HG03135 (cell line): Measurements from ENCODE around the gene SMG6.
"Not testable (repeated sequence)": the region's sequence is repeated elsewhere in the genome, so short reads cannot be mapped to it uniquely, and the experiment has no call there.

ENCODE experiments used
- ATAC-seq: cut with Tn5 transposase; IDR thresholded peaks from one replicate; pipeline ENCODE4 v1.9.1; 2021; ENCODE audit warnings: mild to moderate bottlenecking, moderate library complexity; ENCODE audit not compliant: unreplicated experiment

Gene SMG6

DNA sequence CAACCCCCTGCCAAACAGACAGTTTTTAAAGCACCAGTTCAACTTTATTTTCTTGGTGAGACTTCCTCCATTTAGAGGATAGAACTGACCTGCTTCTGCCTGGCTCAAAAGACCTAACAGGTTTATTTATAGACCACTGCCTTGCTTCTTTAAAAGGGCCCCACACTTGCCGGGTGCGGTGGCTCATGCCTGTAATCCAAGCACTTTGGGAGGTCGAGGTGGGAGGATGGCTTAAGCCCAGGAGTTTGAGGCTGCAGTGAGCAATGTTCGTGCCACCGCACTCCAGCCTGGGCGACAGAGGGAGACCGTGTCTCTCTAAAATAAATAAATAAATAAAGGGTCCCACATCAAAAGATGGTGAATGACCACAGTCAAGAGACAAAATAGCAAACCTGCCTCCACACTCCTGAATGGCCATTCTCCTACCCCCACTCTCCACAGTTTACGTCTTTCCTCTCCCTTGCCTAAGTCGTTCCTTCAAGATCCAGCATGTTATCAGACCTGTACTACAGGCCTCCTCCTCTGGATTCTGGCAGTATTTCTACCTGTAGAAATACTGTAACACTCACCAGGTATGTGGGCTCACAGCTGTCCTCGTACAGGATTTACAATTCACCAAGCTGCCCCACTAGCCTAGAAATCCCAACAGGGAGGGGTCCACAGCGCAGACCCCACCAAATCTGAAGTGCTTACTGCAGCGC is 95.6 kb downstream of the SMG6 start:
- ATAC-seq, result no peak

DNA sequence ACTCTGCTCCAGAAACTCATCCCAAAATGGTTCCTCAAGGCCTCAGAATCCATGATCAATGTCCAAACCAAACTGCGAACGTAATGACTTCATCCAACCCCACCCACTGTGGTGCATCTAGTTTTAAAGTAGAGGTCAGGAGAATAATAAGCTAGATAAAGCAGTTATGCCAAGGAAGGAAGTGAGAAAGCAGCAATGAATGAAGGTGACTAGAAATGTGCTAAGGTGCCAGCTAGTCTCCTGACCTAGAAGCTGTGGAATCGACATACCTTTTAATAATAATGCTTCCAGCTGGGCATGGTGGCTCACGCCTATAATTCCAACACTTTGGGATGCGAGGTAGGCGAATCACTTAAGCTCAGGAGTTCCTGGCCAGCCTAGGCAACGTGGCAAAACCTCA is 99.2 kb downstream of the SMG6 start:
- no peak for ATAC-seq

DNA sequence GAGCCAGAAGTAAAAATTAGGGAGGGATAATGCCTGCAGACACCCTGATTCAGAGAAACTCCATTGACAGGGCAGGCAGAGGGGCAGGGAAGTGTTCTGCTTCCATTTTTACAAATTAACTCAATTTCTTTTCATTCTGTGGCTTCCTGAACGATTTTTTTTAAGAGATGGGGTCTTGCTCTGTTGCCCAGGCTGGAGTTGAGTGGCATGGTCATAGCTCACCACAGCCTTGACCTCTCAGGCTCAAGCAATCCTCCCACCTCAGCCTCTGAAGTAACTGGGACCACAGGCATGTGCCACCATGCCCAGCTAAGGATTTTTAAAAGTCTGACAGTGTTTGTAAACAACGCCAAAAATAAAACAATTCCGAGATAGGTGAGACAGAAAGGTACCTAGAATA is 99.8 kb downstream of the SMG6 start:
- no peak for ATAC-seq

DNA sequence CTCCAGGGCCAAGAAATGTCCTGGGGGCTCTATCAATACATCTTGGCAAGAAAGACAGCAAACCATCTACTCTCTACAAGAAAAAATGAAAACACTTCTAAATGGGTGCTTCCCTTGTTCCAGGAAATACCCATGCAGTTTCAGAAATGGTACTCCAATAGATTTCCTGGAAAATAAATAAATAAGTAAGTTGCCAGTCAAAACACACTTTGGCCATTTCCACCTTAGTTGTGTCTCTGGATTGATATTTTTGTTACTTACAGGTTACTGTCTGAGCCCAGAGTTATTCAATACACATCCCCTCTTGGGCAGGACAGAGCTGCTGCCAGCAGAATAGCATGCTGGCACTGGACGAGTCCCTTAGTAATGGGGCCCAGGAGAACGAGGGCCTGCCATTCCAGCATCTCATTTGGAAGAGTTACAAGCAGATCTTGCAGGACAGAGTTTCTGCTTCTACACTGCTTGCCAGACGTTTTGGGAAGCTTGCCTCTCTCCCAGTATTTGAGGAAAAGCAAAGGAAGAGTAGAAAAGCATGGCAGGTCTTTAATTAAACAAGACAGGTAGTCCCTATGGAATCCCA is 100.5 kb downstream of the SMG6 start:
- no peak for ATAC-seq

DNA sequence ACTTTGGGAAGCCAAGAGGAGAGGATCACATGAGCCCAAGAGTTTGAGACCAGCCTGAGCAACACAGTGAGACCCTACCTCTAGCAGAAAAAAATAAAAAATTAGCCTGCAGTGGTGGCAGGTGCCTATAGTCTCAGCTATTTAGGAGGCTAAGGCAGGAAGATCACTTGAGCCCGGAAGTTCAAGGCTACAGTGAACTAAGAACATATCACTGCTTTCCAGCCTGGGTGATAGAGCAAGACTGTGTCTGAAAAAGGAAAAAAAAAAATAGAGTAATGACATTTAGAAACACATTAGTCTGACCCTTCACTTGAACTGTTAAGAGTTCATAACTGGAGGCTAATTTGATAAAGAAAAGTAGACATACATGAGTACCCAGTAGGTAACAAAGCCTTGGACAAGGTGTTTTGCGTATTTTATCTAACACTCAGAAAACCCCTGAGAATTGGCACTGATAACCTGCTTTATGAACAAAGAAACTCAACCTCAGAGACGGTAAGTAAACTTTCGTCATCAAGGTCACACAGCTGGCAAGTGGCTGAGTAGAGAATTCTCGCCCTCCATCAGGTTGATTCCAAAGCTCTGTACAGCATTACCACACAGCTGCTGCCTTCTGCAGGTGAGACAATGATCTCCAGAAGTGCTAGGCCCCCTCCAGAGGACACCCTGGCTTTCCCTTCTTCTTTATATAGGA is 101.1 kb downstream of the SMG6 start:
- no peak for ATAC-seq

DNA sequence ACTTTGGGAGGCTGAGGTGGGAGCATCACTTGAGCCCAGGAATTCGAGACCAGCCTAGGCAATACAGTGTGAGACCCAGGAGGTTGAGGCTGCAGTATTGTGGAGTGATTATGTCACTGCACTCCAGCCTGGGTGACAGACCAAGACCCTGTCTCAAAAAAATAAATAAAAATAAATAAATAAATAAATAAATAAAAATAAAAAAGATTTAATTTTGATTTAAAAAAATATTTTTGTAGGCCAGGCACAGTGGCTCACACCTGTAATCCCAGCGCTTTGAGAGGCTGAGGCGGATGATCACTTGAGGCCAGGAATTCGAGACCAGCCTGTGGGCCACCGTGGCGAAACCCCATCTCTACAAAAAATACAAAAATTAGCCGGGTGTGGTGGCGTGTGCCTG is 104.2 kb downstream of the SMG6 start:
- ATAC-seq, result not testable (repeated sequence)

DNA sequence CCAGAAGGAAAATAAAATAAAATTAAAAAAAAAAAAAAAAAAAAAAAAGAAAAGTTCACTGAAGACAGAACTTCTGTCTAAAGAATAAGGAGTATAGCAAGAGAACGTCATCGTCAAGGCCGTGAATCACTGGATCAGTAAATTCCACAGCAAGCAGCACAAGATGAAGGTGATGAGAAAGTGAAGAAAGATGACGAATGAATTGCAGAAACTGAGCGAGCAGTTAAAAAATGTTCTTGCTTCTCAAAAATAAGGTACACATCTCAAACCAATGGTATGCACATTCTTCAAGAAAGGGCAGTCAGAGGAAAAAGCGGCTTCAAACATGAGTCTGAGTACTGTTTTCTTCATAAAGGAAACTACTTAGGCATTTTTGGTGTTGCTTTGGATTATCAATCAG is 104.7 kb downstream of the SMG6 start:
- no peak for ATAC-seq

DNA sequence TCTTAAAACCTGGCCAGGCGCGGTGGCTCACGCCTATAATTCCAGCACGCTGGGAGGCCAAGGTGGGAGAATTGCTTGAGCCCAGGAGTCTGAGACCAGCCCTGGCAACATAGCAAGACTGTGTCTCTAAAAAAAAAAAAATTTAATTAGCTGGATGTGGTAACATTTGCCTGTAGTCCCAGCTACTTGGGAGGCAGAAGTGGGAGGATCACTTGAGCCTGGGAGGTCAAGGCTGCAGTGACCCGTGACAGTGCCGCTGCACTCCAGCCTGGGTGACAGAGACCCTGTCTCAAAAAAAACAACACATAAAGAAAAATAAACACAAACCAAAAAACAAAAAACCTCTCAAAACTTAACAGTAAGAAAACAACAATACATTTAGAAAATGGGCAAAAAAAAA is 106.3 kb downstream of the SMG6 start:
- ATAC-seq, result no peak

DNA sequence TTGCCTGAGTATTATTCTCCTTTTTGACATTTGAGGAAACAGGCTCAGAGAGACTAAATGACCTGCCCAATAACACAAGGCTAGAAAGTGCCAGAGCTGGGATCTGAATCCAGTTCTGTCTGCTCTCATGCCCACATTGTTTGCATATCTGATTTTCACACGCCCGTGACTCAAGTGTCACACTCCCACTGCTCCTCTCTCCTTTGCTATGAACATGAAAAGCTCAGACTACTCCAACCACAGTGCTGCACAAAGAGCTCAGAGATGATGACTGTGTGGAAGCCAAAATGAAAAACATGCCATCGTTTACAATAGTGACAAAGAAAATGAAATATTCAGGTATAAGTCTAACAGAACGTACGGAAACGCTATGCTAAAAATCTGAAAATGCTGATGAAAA is 107.9 kb downstream of the SMG6 start:
- no peak for ATAC-seq

DNA sequence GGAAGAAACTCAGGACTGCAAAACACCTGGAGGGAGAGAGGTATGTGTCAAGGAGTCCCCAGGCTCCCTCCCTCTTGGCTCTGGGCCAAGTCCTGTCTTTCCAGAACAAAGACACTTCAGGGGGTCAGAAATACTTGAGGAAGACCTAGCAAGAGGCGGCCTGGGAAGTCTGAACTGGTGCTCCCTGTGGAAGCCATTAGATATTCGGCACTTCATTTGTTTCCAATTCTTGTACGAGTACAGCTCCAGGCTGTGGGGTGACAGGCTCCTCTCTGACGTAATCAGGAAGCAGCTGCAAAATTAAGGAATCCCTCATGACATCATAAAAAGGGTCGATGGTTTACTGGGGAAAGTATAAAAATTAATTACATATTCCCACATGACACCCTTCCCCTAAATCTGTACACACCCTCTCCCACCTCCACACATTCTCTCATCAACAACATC is 108.7 kb downstream of the SMG6 start:
- no peak for ATAC-seq

DNA sequence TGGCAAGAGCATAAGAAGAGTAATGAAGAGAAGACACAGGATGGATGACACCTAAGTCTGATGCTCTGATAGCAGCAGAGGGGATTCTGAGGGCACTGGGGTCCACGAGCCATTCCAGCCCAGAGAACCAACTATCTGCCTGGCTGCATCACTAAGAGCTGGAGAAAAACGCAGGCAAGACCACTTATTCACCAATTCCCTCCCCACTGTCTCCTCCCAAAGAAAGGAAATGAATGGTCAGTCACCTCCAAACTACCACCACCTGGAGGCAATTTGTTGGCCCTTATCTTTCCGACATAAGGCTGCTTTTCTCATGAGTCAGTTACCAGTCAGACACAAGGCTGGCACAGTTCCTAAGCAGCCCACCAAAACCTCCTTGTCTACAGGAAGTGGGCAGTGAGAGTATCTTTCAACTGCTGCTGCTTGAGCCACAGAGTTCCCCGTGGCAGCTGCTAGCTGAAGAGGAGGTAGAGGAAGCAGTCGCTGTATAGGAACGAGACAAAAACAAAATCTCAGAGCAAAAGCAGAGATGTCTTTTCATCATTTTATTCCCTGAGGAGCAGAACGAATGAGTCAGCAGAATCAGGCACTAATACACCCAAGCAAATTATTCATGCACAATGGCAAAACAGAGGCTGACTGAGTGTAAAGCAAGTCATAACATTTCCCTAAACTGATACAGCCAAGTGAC is 111.1 kb downstream of the SMG6 start:
- ATAC-seq, result no peak

DNA sequence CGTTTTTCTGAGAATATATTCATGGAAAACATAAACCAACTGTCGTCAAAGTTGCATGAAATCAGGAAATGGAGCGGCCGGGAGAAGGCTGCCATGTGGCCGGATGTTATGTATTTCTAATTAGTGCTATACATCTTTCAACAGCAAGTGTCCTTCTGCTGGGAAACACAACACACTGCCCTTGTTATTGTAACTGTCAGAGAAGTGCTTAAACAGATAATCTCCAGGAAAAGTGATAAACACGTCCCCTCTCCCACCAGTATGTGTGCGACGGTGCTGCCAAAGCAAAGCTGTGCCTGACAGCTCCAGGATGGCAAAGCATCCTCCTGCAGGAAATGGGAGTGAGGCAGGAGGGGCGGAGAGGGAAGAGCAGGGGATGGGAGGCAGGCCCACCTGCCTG is 111.8 kb downstream of the SMG6 start:
- ATAC-seq, result no peak

DNA sequence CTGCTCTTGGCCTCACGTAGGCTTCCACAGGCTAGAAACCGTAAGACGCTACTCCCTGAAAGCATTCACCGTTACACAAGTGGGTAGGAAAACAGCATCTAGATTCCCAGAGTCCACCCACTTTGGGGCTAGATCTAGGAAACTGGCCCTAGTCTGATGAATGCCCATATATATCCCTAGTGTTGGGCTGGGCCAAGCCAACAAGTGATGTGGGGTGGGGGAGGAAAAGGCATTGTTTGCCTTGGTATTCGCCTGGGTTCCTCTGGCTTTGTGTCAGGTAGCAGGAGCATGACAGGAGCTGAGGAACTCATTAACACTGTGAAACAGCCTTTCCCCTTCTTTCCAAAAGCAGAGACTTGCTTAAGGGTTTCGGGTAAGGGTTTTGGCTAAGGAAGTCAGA is 112.4 kb downstream of the SMG6 start:
- no peak for ATAC-seq

DNA sequence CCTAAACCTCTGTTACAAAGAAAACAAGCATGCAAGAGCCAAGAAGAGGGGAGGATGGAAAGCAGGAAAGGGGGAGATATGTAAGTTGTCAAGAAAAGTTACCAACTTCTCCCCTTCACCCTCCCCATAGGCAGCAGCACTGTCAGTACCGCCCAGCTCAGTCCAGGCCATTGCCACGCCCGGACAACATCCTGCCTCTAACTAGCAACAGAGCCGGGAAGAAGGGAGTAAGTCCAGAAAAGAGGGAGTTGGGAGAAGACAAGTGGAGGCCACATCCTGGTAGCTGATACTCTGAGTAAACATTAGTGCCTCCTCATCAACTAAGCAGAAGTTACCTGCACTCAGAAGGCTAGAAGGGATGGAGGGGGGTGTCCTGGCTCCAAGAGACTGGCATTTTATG is 113.6 kb downstream of the SMG6 start:
- no peak for ATAC-seq

DNA sequence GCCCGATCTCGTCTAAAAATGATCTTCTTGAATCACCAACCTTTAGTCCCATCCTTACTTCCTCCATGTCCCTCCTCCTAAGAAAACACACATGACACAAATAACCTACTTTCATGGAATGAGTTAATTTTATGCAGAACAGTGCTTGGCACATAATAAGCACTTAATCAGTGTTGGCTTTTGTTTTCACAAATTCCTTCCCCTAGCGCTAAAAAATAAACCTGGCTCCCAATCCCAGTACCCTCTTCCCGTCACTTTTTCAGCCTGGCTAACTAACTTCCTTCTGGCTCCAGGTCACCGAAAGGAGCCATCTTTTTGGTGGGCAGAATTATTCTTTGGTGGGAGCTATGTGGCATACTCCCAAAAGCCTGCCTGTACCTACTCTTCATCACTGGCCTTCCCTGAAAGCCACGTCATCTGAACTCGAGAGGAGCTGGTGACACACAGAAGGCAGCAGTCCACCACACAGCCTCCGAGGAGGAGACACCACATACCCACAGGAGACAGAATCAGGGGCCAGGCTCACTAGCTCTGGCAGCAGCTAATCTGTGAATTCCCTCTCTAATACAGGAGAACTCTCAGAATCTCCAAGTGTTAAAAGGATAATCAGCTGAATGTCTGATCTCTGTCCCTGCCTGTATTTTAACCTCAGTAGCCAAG is 114.5 kb downstream of the SMG6 start:
- no peak for ATAC-seq

DNA sequence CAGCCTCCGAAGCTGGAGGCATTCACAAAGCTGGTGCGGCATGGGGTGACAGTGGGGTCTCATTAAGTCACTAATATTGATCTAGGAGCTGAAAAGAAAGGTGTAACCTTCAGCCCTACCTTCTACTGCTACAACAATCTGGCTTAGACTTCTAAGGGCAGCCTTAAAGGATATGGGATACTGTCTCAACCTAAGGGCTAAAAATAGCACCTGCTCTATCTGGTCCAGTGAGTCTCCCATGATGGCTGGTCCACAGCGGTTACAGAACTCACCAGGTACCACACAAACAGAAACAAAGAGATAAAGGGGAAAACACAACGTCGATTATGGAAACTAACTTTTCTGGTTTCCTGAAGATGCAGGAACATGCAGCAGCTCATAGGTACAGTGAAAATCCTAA is 115.8 kb downstream of the SMG6 start:
- no peak for ATAC-seq

DNA sequence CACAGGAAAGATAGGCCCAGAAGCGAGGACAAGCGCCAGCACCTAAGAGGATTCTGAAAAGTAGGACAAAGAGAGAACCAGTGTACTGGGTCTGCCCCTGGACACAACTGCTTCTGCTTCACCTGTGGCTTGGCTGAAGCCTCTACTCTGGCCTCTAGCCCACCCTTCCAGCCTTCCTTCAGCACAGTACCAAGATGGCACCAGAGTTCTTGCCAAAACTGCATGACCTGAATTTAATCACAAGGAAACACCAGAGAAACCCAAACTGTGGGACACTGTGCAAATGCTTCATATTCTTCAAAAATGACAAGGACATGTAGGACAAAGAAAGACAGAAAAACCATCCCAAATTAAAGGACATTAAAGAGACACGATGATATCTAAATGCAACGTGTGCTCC is 116.6 kb downstream of the SMG6 start:
- ATAC-seq, result no peak

DNA sequence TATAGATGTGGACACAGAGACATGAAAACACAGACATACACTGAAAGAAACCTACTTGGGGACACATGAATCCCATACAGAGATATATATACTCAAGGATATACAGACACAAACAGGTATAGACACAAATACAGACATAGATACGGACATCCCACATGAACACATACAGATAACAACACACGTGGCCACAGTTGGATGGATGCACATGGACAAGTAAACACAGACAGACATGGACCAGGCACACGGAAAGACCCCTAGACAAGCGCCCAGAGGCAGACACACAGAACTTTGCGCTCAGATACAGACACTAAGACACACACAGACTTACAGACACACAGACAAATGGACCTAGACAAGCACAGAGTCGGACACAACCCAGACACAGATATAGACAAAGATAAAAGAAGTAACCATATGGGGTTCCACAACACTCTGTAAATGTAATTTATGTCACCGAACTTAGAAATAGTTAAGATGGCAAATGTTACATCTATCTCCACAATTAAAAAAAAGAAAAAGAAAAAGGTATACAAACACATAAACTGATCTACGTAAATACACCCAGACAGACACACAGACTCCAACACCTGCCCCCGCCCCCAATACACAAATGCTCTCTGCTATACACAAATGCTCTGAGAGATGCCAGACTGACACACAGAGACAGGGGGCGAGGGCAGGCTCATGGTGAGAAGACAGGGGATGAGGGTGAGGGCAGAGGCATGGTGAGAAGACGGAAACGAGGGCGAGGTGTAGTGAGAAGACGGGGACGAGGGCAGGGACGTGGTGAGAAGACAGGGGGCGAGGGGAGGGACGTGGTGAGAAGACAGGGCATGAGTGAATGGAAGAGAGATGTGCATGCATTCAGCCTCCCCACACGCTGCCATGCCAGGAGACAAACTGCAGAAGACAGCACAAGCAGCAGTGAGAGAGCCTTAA is 118.3 kb downstream of the SMG6 start:
- no peak for ATAC-seq

DNA sequence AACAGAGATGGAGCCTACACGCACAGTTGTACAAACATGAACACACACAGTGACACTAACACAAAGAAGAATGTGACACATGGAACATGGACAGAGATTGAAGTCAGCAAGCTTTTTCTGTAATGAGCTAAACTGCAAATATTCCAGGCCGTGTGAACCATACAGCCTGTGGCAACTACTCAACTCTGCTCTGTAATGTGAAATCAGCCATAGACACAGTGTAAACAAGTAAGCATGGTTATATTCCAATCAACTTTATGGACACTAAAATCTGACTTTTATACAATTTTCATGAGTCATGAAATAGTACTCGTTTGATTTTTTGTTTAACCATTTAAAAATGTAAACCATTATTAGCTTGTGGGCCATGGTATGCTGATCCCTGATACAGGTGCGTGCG is 120.2 kb downstream of the SMG6 start:
- no peak for ATAC-seq

DNA sequence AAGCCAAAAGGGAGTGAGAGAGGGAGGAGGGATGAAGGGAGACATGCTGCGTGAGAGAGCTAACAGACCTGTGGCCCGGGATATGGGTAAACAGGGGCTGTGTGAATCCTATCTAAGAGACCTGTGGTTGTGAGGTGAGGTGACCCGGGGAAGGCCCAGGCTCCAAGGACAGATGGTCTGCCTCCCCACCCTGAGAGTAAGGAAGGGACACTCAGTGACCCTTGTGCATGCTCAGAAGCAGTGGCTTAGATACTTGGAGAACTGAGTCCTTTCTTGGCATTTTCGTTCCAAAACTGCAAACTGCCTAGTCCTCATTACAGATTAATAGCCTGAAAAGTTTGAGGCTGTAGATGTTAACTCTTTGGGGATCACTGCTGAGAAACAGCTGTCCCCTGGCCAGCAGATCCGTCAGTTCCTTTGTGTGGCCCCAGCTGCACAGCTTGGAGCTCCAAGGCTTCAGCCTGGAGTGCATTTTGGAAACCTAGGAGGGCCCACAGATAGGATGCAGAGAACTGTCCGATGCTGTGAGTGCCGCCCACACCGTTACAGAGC is 121.6 kb downstream of the SMG6 start:
- ATAC-seq, result no peak
